ENCODE data around the gene TUBB2A.

DNA sequence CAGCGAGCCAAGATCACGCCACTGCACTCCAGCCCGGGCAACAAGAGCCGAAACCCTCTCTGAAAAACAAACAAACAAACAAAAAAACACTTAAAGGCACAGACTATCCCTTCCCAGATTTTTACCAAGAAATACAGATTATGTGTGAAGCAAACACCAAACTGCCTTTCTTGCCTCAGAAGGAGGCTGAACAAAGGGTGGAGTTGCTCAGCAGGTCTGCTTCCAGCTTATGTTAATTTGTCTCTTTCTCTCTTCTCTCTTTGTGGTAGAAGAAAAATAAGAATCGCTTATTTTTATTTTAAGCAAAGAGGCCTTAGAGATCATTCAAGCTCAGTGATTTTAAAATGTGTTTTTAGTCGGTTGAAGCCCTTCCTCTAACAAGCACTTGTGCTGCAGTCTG is 14.2 kb downstream of the TUBB2A start:
- TF ChIP-seq, protein P1, sequence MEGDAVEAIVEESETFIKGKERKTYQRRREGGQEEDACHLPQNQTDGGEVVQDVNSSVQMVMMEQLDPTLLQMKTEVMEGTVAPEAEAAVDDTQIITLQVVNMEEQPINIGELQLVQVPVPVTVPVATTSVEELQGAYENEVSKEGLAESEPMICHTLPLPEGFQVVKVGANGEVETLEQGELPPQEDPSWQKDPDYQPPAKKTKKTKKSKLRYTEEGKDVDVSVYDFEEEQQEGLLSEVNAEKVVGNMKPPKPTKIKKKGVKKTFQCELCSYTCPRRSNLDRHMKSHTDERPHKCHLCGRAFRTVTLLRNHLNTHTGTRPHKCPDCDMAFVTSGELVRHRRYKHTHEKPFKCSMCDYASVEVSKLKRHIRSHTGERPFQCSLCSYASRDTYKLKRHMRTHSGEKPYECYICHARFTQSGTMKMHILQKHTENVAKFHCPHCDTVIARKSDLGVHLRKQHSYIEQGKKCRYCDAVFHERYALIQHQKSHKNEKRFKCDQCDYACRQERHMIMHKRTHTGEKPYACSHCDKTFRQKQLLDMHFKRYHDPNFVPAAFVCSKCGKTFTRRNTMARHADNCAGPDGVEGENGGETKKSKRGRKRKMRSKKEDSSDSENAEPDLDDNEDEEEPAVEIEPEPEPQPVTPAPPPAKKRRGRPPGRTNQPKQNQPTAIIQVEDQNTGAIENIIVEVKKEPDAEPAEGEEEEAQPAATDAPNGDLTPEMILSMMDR (CRISPR knock-in tag; IDR thresholded peaks at IDR 0.05) = no peak
- TF ChIP-seq GFI1 (CRISPR knock-in tag; IDR thresholded peaks at IDR 0.05; ENCODE audit: borderline replicate concordance) (no peak), MZF1 (CRISPR knock-in tag; IDR thresholded peaks at IDR 0.05; ENCODE audit: borderline replicate concordance) (no peak), KDM4B (CRISPR knock-in tag; IDR thresholded peaks at IDR 0.05) (no peak), KMT2A (CRISPR knock-in tag; IDR thresholded peaks at IDR 0.05) (no peak), SMC3 (IDR thresholded peaks at IDR 0.05; ENCODE audit: low read length) (no peak), RAD51 (IDR thresholded peaks at IDR 0.05; ENCODE audit: borderline replicate concordance) (no peak), TP53 (CRISPR knock-in tag; conservative IDR thresholded peaks at IDR 0.05) (no peak), ZSCAN29 (CRISPR knock-in tag; conservative IDR thresholded peaks at IDR 0.05) (no peak), POLR2A (IDR thresholded peaks at IDR 0.05; ENCODE audit: insufficient read depth in 1 of 2, low read depth in 2 of 2, low read length in 2 of 2) (no peak), NFIC (IDR thresholded peaks at IDR 0.05; ENCODE audit: low read length) (no peak), ZNF776 (CRISPR knock-in tag; IDR thresholded peaks at IDR 0.05) (no peak)
- TF ChIP-seq, protein P2, sequence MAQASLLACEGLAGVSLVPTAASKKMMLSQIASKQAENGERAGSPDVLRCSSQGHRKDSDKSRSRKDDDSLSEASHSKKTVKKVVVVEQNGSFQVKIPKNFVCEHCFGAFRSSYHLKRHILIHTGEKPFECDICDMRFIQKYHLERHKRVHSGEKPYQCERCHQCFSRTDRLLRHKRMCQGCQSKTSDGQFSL (CRISPR knock-in tag; IDR thresholded peaks at IDR 0.05) = no peak
- TF ChIP-seq, protein P3, sequence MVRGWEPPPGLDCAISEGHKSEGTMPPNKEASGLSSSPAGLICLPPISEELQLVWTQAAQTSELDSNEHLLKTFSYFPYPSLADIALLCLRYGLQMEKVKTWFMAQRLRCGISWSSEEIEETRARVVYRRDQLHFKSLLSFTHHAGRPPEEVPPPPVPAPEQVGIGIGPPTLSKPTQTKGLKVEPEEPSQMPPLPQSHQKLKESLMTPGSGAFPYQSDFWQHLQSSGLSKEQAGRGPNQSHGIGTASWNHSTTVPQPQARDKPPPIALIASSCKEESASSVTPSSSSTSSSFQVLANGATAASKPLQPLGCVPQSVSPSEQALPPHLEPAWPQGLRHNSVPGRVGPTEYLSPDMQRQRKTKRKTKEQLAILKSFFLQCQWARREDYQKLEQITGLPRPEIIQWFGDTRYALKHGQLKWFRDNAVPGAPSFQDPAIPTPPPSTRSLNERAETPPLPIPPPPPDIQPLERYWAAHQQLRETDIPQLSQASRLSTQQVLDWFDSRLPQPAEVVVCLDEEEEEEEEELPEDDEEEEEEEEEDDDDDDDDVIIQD (CRISPR knock-in tag; IDR thresholded peaks at IDR 0.05; ENCODE audit: low read depth) = no peak

Measured in HepG2 (cell line).